Karpas-422 (cell line): ENCODE measurements around the gene C2orf76. TPM values are rescaled to one million over a fixed set of nuclear protein-coding genes. Genes with fewer than 3 reads are reported as not detected.

Experiments
- DNase-seq: peaks from one replicate; pipeline ENCODE4 v3.0.0-alpha.2; 2015
- H2AFZ ChIP-seq: fragments of 200-600 bp; sonication (generic); 2 replicates; pipeline ENCODE4 v1.6.1; 2014; ENCODE audit warnings: antibody characterized with exemption, low read length, mixed read lengths
- H3K27ac ChIP-seq: fragments of 200-600 bp; sonication (generic); 2 replicates; pipeline ENCODE4 v1.5.1; 2014; ENCODE audit warnings: mild to moderate bottlenecking, low read length, moderate library complexity
- H3K27me3 ChIP-seq: fragments of 200-600 bp; sonication (generic); 2 replicates; pipeline ENCODE4 v1.6.1; 2014; ENCODE audit warnings: low read length, mixed read lengths
- H3K36me3 ChIP-seq: fragments of 200-600 bp; sonication (generic); 2 replicates; pipeline ENCODE4 v1.6.1; 2014; ENCODE audit warnings: low read length, mixed read lengths; ENCODE audit not compliant: insufficient read depth
- H3K4me1 ChIP-seq: fragments of 200-600 bp; sonication (generic); 2 replicates; pipeline ENCODE4 v1.6.1; 2014; ENCODE audit warnings: mild to moderate bottlenecking, low read length, mixed read lengths
- H3K4me2 ChIP-seq: fragments of 200-600 bp; sonication (generic); 2 replicates; pipeline ENCODE4 v1.6.1; 2014; ENCODE audit warnings: low read length, low read depth, mild to moderate bottlenecking; ENCODE audit not compliant: poor library complexity, severe bottlenecking
- H3K4me3 ChIP-seq: fragments of 200-600 bp; sonication (generic); 2 replicates; pipeline ENCODE4 v1.5.1; 2014; ENCODE audit warnings: mild to moderate bottlenecking, antibody characterized with exemption, low read length, mixed read lengths
- H3K79me2 ChIP-seq: fragments of 200-600 bp; sonication (generic); 2 replicates; pipeline ENCODE4 v1.6.1; 2014; ENCODE audit warnings: mild to moderate bottlenecking, low read length, mixed read lengths
- H3K9ac ChIP-seq: fragments of 200-600 bp; sonication (generic); 2 replicates; pipeline ENCODE4 v1.6.0; 2014; ENCODE audit warnings: low read length
- H3K9me2 ChIP-seq: fragments of 200-600 bp; sonication (generic), shearing (Covaris generic); replicated peaks from 2 replicates; pipeline ENCODE4 v1.6.0; 2014; ENCODE audit warnings: mild to moderate bottlenecking, low read length, moderate library complexity; ENCODE audit not compliant: insufficient read depth
- H3K9me3 ChIP-seq: fragments of 300-700, 200-600 bp; sonication (generic); 2 replicates; pipeline ENCODE4 v1.6.1; 2014; ENCODE audit warnings: low read length, mixed read lengths
- H4K20me1 ChIP-seq: fragments of 200-600 bp; sonication (generic); 2 replicates; pipeline ENCODE4 v1.6.1; 2014; ENCODE audit warnings: mild to moderate bottlenecking, antibody characterized with exemption, low read length, low read depth; ENCODE audit not compliant: insufficient read depth
- total RNA-seq: library from RNA; depleted of rRNA; stranded (reverse); fragments of >200 nt; shearing (Covaris generic); gene quantifications from 2 replicates; pipeline ENCODE4 v1.2.3, GENCODE V29; 2014; ENCODE audit warnings: low replicate concordance; rRNA removed

Gene C2orf76
- total RNA-seq, 1 experiment from 2014 or later, result 6.6 TPM

GRCh38 chr2:119253114-119253702, 113.4 kb downstream of the C2orf76 start:
- Histone ChIP-seq H3K4me1 (no peaks in the 10 kb centered on the region), H3K9me2 (no peaks in the 10 kb centered on the region), H2AFZ (no peak overlapping the region), H3K4me2 (no peak overlapping the region), H4K20me1 (no peaks in the 10 kb centered on the region; the same call in 1 of the 2 replicates), H3K9ac (no peak overlapping the region), H3K27ac (no peak overlapping the region), H3K27me3 (no peaks in the 10 kb centered on the region), H3K9me3 (no peaks in the 10 kb centered on the region), H3K79me2 (no peaks in the 10 kb centered on the region), H3K36me3 (no peaks in the 10 kb centered on the region), H3K4me3 (no peak overlapping the region)
- no peak for DNase-seq

Other genes starting within 250 kb of the C2orf76 start
- not detected in 2 replicates for gene C1QL2, start 208.1 kb downstream of the C2orf76 start, total RNA-seq
- gene STEAP3, start 143.0 kb downstream of the C2orf76 start, total RNA-seq, result not detected in 2 replicates
- gene DBI, start 143 bp upstream of the C2orf76 start, total RNA-seq, result 70.9 and 109 TPM in 2 replicates
- gene TMEM37, start 65.0 kb upstream of the C2orf76 start, total RNA-seq, result not detected in 2 replicates
- gene SCTR, start 157.6 kb upstream of the C2orf76 start, total RNA-seq, result not detected in 2 replicates
- gene CFAP221, start 177.6 kb upstream of the C2orf76 start, total RNA-seq, result 0.72 TPM in 1 of 2 replicates, not detected in the other